T-helper 17 cell (primary cell): ENCODE data around the gene GGT6. TPM values are rescaled to one million over a fixed set of nuclear protein-coding genes. Genes with fewer than 3 reads are reported as not detected.

ENCODE experiments used
- ATAC-seq: fragments of 150-1000 bp; cut with Tn5 transposase; 2 replicates; pipeline ENCODE4 v1.10.0; 2021; ENCODE audit warnings: mild to moderate bottlenecking, moderate library complexity
- DNase-seq, 3 donors: peaks; one replicate each; pipeline versions ENCODE4 v3.0.0 to v3.0.0-alpha.2; 2020 to 2021
- H3K9me3 ChIP-seq: one replicate; pipeline ENCODE4 v1.7.0; 2013; ENCODE audit warnings: low read length, mild to moderate bottlenecking; ENCODE audit not compliant: control insufficient read depth, poor library complexity, severe bottlenecking
- H3K27ac Mint-ChIP-seq: one replicate; pipeline ENCODE4 v1.8.0; 2022; ENCODE audit warnings: mild to moderate bottlenecking, moderate library complexity, mixed read lengths
- H3K27me3 Mint-ChIP-seq: one replicate; pipeline ENCODE4 v1.8.0; 2022; ENCODE audit warnings: mixed read lengths
- H3K36me3 Mint-ChIP-seq: one replicate; pipeline ENCODE4 v1.8.0; 2022; ENCODE audit warnings: low read depth, mixed read lengths
- H3K4me1 Mint-ChIP-seq: one replicate; pipeline ENCODE4 v1.8.0; 2022; ENCODE audit warnings: mild to moderate bottlenecking, mixed read lengths
- H3K4me3 Mint-ChIP-seq: one replicate; pipeline ENCODE4 v1.8.0; 2022; ENCODE audit warnings: mild to moderate bottlenecking, moderate library complexity, mixed read lengths
- total RNA-seq, 4 donors: library from RNA in 2 of 4; stranded (reverse) in 2 of 4; gene quantifications; one replicate each; pipeline ENCODE4 v1.2.3 and lab custom pipeline; 2022 to 2026

Gene GGT6
- total RNA-seq, 2 donors from 2014 or later = not detected

DNA sequence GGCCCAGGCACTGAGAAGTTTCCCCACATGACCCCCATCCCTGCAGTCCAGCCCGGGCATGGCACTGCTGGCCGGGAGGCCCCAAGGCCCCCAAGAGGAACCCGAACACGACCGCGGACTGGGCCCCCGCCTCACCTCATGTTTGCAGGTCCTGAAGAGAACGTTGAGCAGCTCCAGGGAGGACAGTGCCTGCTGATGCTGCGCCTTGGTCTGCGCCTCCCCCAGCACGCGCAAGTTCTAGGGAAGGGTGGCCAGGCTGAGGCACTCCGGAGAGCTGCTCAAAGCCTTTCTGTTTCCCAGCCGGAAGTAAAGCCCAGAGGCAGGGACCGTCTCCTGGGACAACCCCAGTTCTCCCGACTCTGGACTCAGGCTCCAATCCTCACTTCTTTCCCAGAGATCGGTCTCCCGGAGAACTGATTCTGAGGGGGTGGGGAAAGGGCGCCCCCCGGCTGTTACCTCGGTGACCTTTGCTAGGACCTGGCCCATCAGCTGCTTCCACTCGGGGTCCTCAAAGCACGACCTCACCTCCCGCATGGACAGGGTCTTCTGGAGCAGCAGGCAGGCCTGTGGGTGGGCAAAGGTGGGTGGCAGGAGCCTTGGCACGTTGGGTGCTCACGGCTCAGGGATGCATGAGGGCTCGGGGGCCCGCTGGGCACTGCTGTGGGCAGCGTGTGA, 18.9 kb downstream of the GGT6 start:
- H3K4me3 Mint-ChIP-seq = no peak overlapping the region
- DNase-seq = no peak
- no peaks in the 10 kb centered on the region for H3K27me3 Mint-ChIP-seq
- ATAC-seq = no peak
- H3K27ac Mint-ChIP-seq = no peak overlapping the region
- H3K9me3 ChIP-seq = no peaks in the 10 kb centered on the region
- peaks cover 4% of the 10 kb centered on the region for H3K36me3 Mint-ChIP-seq
- H3K4me1 Mint-ChIP-seq = peaks cover 2% of the 10 kb centered on the region

DNA sequence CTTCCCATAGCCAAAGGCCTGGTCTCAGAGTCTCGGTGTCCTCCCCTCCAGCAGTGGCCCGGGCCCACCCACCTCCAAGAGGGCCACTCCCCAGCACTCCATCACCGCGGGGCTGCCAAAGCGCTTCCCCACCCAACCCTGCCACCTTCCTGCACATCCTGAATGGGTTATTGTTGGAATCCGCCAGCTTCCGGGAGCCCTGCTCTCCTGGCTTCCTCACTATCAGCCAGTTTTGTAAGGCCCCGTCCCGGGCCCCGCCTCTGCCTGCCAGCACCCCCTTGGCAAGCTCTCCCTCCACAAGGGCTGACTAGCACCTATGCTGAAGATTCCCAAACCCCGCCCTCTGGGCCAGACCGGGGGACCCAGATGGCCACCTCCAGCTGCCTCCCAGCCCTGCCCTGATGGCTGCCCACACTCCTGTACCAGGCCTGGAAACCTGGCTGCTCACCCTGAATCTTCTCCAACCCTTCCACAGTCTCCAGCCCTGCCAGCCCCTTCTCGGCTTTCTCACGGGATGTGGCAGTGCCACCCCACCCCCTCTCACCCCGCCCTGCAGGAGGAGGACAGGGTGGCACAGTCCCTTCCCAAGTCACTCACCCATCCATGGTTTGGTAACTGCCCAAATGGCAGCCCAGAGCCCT, 19.6 kb downstream of the GGT6 start:
- no peak for DNase-seq
- no peak overlapping the region for H3K4me3 Mint-ChIP-seq
- H3K9me3 ChIP-seq = no peaks in the 10 kb centered on the region
- no peaks in the 10 kb centered on the region for H3K27me3 Mint-ChIP-seq
- no peak overlapping the region for H3K27ac Mint-ChIP-seq
- ATAC-seq = no peak
- H3K36me3 Mint-ChIP-seq = peaks cover 4% of the 10 kb centered on the region
- H3K4me1 Mint-ChIP-seq = peaks cover 2% of the 10 kb centered on the region

DNA sequence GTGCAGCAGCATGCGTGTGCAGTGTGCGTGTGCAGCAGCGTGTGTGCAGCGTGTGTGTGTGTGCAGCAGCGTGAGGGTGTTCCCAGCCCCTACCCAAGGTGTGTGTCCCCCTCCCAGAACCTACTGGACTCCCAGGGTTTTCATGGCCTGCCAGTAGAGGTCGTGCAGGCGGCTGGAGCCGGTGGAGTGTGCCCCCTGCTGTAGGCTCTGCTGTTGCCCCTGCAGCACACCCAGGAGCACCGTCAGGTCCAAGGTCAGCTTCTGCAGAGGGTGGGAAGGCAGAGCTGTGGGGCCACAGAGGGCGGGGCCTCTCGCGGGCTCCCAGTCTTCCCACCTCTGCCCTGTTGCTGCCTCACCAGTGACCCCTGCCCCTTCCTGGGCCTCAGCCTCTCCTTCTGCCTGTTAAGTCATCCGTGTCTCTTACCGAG, 20.1 kb downstream of the GGT6 start:
- no peak for DNase-seq
- no peaks in the 10 kb centered on the region for H3K27me3 Mint-ChIP-seq
- peak overlapping the region; percentile 60 for H3K27ac Mint-ChIP-seq
- peaks cover 8% of the 10 kb centered on the region for H3K4me1 Mint-ChIP-seq
- no peak overlapping the region for H3K4me3 Mint-ChIP-seq
- H3K9me3 ChIP-seq = no peaks in the 10 kb centered on the region
- H3K36me3 Mint-ChIP-seq = peaks cover 4% of the 10 kb centered on the region
- no peak for ATAC-seq

DNA sequence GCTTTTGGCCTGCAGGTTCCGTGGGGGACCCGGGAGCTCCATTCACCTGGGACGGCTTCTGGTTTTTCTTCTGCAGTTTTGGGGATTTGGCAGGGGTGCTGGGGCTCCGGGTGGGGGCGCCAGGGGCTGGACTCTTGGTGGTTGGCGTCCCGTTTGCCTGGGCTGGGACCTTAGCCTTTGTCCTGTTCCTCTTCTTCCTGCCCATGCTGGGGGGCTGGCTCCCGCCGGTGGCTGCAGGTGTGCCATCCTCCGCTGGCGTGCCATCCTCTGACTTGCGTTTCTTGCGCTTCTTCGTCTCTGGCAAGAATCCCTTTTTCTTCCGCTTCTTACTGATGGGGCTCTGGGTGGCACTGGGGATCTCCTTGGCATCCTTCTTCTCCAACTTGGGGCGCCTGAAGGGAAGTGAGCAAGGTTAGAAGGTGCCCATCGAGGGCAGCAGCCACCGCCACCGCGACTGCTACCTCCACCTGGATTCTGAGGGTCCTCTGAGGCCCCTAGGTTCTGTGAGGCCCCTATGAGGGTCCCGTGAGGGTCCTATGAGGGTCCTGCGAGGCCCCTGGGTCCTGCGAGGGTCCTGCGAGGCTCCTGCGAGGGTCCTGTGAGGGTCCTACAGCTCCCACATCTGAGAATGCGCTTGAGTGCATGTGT, 20.7 kb downstream of the GGT6 start:
- peaks cover 4% of the 10 kb centered on the region for H3K36me3 Mint-ChIP-seq
- no peaks in the 10 kb centered on the region for H3K27me3 Mint-ChIP-seq
- ATAC-seq = no peak
- no peak for DNase-seq
- H3K9me3 ChIP-seq = no peaks in the 10 kb centered on the region
- peak overlapping the region; percentile 55 for H3K4me3 Mint-ChIP-seq
- H3K27ac Mint-ChIP-seq = peak overlapping the region; percentile 60
- H3K4me1 Mint-ChIP-seq = peaks cover 8% of the 10 kb centered on the region

DNA sequence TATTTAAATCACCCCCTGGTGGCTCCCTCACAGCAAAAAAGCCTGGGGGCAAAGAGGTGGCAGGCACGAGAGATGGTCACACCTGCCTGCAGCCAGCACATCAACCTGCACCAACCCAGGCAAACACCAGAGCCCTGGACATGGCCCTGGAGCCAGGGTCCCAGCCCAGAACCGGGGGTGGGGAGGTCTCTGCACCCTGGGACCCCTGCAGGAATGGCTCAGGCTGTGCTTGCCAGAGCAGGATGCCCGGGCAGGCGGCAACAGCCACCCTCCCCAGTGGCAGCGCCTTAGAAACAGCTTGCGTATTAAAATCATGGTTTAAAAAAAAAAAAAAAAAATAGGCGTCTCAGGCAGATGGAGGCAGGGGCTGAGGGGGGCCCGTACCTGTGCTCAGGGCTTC, 21.4 kb downstream of the GGT6 start:
- DNase-seq = no peak
- H3K9me3 ChIP-seq = no peaks in the 10 kb centered on the region
- Mint-ChIP-seq H3K4me3 (no peak overlapping the region), H3K4me1 (peaks cover 10% of the 10 kb centered on the region), H3K27ac (no peak overlapping the region), H3K27me3 (no peaks in the 10 kb centered on the region), H3K36me3 (peaks cover 4% of the 10 kb centered on the region)
- no peak for ATAC-seq

DNA sequence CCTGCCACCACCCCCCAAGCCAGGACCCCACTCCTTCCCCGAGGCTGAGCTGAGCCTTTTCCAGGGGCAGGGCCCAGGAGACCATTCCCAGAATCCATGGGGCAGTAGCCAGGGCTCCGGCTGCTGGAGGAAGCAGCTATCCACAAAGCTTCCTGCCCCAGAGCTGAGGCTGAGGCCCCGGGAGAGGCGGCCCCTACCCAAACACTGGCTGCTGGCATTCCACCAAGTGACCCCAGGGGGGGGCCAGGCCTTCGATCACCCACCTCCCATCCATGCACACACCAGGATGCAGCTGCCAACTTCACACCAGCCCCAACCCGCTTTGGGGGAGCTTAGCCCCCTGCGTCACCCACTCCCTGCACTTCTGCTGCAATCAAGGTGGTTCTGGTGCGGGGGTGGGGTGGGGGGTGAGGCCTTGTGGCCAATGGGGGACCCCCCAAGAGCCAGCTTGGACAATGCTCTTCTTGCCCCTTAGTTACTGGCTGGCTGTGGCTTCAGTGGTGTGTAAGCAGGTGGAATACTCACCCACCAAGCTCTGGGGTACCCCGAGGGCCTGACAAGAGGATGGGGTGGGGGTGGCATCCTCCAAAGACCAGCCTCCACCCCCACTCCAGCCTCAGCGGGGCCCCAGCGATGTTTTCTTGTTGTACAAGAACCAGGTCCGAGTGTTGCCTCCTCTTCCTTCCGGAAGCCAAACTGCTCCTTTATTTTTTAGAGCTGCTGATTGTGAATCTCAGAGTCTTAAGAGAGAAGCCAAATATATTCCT, 22.0 kb downstream of the GGT6 start:
- H3K27me3 Mint-ChIP-seq = peaks cover 2% of the 10 kb centered on the region
- no peak for ATAC-seq
- H3K4me1 Mint-ChIP-seq = peaks cover 14% of the 10 kb centered on the region
- DNase-seq = no peak
- H3K36me3 Mint-ChIP-seq = peaks cover 4% of the 10 kb centered on the region
- H3K9me3 ChIP-seq = no peaks in the 10 kb centered on the region
- no peak overlapping the region for H3K4me3 Mint-ChIP-seq
- no peak overlapping the region for H3K27ac Mint-ChIP-seq

DNA sequence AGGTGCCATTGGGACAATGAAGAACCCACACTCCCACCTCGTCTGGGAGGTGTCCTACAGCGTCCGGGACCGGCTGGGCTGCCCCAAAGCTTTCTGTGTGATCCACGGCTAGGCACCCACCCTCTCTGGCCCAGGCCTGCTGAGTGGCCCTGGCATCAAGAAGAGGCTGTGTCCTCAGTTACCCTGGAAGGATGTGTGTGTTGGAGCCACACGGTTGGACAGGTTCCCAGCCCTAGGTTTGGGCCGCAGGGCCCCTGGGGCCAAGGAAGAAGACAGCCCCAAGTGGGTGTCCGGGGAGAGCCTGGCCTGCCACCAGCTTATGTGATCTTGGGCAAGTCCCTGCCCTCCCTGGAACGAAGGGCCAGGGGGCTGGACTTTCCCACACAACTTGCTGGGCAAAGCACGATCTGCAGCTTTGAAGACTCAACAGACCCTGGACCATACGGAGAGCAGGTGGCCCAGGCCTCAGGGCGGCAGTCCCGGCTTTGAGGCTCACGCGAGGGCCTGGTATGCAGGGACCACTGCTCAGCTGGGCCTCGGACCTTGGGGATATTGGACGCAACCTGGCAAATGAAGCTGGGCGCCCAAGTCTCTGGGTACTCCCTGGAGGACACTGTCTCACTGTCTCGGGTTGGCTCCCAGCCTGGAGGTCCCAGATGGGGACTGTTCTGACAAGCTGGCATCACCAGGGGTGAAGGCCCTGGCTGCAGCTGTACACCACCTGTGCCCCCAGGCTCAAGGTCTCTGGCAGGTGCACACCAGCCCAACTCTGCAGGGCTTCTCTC, 22.7 kb downstream of the GGT6 start:
- Mint-ChIP-seq H3K27ac (no peak overlapping the region), H3K36me3 (peaks cover 4% of the 10 kb centered on the region), H3K27me3 (peaks cover 5% of the 10 kb centered on the region), H3K4me3 (no peak overlapping the region), H3K4me1 (peaks cover 18% of the 10 kb centered on the region)
- ATAC-seq (no peak), DNase-seq (no peak)
- no peaks in the 10 kb centered on the region for H3K9me3 ChIP-seq

DNA sequence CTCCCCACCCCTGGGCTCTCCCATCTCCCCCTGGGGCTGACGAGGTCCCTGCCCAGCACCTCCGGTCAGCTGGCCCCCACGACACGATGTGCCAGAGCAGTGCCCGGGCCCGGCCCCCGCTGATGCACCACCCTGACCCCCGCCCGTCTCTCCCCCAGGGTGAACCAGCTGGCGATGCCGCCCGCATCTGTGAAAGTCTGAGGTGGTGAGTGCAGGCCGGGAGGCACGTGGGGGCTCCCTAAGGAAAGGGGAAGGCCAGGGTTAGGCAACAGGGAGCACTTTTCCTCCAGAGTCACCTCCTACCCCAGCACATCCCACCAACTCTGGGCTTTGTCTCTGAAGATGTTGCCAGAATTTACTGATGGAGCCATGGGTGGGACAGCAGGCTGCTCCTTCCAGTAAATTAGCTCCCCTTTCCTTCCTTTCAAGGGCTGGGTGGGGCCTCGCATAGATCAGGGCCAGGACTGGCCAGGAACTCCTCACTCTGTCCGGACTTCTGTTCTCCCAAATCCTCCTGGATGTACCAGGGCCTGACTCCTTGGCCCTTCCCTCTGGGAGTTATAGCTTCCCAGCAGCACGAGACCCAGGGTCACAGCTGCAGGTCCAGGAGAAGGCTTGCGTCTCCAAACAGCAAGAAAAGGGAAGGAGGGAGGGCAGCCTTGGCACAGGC, 23.5 kb downstream of the GGT6 start:
- ATAC-seq (no peak), DNase-seq (no peak)
- Mint-ChIP-seq H3K36me3 (peaks cover 6% of the 10 kb centered on the region), H3K4me1 (peaks cover 20% of the 10 kb centered on the region), H3K4me3 (no peak overlapping the region), H3K27me3 (peaks cover 10% of the 10 kb centered on the region), H3K27ac (no peak overlapping the region)
- no peaks in the 10 kb centered on the region for H3K9me3 ChIP-seq

DNA sequence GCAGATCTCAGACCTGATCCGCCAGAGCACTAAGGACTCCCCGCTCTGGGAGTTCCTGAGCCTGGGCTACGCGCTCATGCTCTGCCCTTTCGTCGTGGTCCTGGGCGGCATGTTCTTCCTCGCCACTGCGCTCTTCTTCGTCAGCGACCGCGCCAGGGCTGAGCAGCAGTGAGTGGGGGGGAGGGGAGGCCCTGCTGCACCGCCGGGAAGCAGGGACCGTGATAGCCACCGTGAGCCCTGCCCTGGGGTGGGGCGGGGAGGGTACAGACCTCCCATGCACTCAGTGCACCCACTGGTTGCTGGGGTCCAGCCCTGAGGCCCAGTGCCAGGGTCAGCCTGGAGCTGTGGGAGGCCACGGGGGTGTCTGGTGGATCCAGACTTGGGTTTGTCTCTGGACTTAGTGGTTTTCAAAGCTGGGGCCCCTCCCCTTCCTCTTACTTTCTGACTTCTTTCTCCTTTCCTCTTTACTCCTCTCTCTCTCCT, 24.1 kb downstream of the GGT6 start:
- Mint-ChIP-seq H3K4me3 (no peak overlapping the region), H3K36me3 (peaks cover 7% of the 10 kb centered on the region), H3K27ac (no peak overlapping the region), H3K4me1 (peaks cover 21% of the 10 kb centered on the region), H3K27me3 (peaks cover 13% of the 10 kb centered on the region)
- ATAC-seq = peak; percentile 17
- no peaks in the 10 kb centered on the region for H3K9me3 ChIP-seq
- no peak for DNase-seq

DNA sequence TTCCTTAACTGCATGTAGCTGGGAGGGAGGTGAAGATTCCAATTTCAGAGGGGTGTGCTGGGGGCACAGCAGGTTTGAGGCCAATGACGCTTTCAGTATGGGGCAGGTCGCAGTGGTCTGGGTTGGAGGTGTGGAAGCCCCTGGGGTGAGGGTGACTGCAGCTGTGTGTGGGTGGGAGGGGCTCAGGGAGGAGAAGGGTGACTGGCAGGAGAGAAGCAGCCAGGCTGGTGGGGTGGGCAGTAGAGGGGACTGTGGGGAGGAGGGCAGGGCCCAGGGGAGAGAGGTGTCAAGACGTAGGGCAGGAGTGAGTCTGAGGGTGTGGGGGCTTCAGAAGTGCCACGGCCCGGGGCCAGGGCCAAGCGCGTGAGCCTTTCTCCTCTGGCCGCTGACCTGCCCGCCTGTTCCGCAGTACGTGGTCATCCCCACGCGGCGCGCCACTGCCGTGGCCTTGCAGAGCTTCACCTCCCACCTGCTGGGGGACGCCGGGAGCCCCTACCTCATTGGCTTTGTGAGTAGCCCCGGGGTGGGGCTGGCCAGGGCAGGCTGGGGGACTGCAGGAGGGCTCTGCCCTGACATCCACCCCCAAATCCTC, 24.6 kb downstream of the GGT6 start:
- DNase-seq (no peak), ATAC-seq (no peak)
- no peak overlapping the region for H3K27ac Mint-ChIP-seq
- peaks cover 13% of the 10 kb centered on the region for H3K27me3 Mint-ChIP-seq
- H3K36me3 Mint-ChIP-seq = peaks cover 3% of the 10 kb centered on the region
- peaks cover 21% of the 10 kb centered on the region for H3K4me1 Mint-ChIP-seq
- H3K4me3 Mint-ChIP-seq = no peak overlapping the region
- no peaks in the 10 kb centered on the region for H3K9me3 ChIP-seq

DNA sequence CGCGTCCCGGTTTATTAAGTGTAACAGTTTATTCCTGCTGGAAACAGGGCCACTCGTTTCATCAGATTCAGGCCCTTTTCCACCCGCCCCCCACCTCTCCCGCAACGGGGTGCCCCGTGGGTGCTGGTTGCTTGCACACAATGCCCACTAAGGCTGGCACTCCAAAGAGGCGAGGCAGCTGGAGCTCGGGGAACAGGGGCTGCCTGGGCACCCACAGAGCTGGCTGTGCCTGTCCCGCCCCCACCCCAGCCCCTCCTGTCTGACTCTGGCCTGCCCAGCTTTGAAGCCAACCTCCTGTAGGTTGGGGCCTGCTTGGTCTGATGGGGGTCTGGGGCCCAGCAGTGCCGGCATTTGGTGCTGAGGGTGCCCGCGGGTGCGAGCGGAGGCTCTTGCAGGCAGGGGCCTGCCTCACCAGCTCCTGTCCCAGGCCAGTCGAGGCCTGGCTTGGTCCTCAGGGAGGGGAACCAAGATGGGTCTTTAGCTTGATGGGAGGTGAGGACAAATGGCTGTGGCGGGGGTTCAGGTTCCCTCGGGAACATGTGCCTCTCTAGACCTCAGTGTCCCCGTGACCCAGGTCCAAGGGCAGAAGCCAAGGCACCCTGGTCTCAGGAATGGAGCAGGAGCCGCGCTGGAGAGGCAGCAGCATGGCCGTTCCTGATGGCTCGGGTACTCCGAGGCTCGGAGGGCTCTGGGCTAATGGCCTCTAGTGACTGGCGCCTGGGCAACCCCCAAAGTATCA, 25.3 kb downstream of the GGT6 start:
- Mint-ChIP-seq H3K27me3 (peaks cover 13% of the 10 kb centered on the region), H3K27ac (no peak overlapping the region), H3K36me3 (peaks cover 3% of the 10 kb centered on the region), H3K4me3 (no peak overlapping the region), H3K4me1 (peaks cover 21% of the 10 kb centered on the region)
- DNase-seq (no peak), ATAC-seq (no peak)
- no peaks in the 10 kb centered on the region for H3K9me3 ChIP-seq
